Gastroesophageal sphincter (tissue), 3 donors: ENCODE results near the gene TUBB4B.

Source experiments
- CTCF ChIP-seq, 4 experiments: fragments of 200-600 bp in 2 of 4; fragments of 450-650 bp in 2 of 4; sonication (generic) in 1 of 4; IDR thresholded peaks; one replicate each; pipeline ENCODE4 v1.5.1; 2017 to 2019; ENCODE audit warnings: antibody characterized with exemption in 4 of 4, mild to moderate bottlenecking in 2 of 4, moderate library complexity in 2 of 4
- EP300 ChIP-seq: sonication (generic); formaldehyde crosslinking; IDR thresholded peaks from one replicate; pipeline ENCODE4 v1.6.1; 2017; ENCODE audit warnings: antibody characterized with exemption, mild to moderate bottlenecking
- POLR2A ChIP-seq, 2 donors: fragments of 450-650 bp; IDR thresholded peaks; one replicate each; pipeline ENCODE4 v1.6.1; 2017; ENCODE audit warnings: antibody characterized with exemption in 2 of 2, mild to moderate bottlenecking in 2 of 2, moderate library complexity in 1 of 2
- POLR2AphosphoS5 ChIP-seq: sonication (generic); formaldehyde crosslinking; IDR thresholded peaks from one replicate; pipeline ENCODE4 v1.6.1; 2017; ENCODE audit warnings: antibody characterized with exemption

- TF ChIP-seq CTCF (IDR thresholded peaks at IDR 0.05) (no peak), POLR2A (IDR thresholded peaks at IDR 0.05) (no peak), POLR2AphosphoS5 (no peak), EP300 (no peak)
Observed at GRCh38 chr9:137251490-137252268, 10.6 kb downstream of the TUBB4B start.
